Measurements from ENCODE around the gene SPOCK1. TPM values are rescaled to one million over a fixed set of nuclear protein-coding genes. Genes with fewer than 3 reads are reported as not detected.

The SPOCK1 gene
- total and polyA plus RNA-seq, 4 donors: 0.48 to 4.5 (median 0.69) TPM

DNA sequence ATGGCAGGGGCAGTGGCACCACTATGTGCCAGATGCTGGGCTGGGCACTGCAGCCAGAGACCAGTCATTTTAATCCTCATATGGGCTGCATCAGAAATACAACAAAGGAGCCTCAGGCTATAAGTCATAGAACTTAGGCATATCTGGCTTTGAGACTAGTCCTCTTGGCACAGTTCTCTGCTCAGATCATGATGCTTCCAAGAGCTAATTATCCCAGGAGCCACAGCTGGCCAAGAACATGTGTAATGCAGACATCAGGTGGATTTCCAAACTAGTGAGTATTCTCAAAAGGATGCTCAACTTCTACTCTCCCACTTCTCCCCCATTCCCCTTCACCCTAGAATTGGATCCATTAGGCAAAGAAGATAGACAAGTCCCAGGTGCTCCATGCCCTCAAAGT, 571.6 kb downstream of the SPOCK1 start:
- DNase-seq (no peak), ATAC-seq (ENCODE audit: insufficient read depth, low FRiP score) (no peak)
- Histone ChIP-seq H3K36me3 (ENCODE audit: control insufficient read depth in 4 of 4, insufficient read depth in 4 of 4, low read length in 4 of 4) (no peaks in the 10 kb centered on the region), H3K9me3 (ENCODE audit: control insufficient read depth in 4 of 4, insufficient read depth in 3 of 4, low read length in 3 of 4) (peaks cover 0 to 2% (median under 1%) of the 10 kb centered on the region in 4 donors), H3K4me1 (ENCODE audit: control insufficient read depth in 5 of 5, insufficient read depth in 5 of 5, low read length in 5 of 5) (no peaks in the 10 kb centered on the region), H3K9ac (ENCODE audit: insufficient read depth in 1 of 2, low read length in 2 of 2) (no peak overlapping the region), H3K27ac (ENCODE audit: low read depth in 1 of 2, low read length in 1 of 2) (no peak overlapping the region), H3K4me3 (no peak overlapping the region), H3K27me3 (ENCODE audit: control insufficient read depth in 3 of 3, insufficient read depth in 3 of 3, low read length in 2 of 3) (peaks cover 0 to 3% (median 0%) of the 10 kb centered on the region in 3 donors)
- TF ChIP-seq, protein P1, sequence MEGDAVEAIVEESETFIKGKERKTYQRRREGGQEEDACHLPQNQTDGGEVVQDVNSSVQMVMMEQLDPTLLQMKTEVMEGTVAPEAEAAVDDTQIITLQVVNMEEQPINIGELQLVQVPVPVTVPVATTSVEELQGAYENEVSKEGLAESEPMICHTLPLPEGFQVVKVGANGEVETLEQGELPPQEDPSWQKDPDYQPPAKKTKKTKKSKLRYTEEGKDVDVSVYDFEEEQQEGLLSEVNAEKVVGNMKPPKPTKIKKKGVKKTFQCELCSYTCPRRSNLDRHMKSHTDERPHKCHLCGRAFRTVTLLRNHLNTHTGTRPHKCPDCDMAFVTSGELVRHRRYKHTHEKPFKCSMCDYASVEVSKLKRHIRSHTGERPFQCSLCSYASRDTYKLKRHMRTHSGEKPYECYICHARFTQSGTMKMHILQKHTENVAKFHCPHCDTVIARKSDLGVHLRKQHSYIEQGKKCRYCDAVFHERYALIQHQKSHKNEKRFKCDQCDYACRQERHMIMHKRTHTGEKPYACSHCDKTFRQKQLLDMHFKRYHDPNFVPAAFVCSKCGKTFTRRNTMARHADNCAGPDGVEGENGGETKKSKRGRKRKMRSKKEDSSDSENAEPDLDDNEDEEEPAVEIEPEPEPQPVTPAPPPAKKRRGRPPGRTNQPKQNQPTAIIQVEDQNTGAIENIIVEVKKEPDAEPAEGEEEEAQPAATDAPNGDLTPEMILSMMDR (IDR thresholded peaks at IDR 0.05; ENCODE audit: control extremely low read depth, extremely low read depth): no peak

DNA sequence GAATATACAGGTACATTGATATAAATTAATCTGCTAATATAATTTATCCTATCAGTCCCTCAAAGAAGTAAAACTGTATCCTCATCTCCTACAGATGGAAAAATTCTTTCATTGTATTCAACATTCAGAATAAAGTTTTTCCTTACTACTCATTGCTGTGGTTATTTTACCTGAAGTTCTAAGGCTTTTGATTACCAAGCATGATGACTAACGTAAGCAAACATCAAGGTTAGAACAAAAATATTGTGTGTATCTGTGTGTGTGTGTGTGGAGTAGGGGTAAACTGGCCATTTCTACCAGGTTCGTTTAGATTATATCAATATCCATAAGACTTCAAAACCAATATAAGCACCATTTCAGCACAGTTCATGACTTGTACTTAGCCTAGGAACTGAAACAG, 573.1 kb downstream of the SPOCK1 start:
- TF ChIP-seq, protein P1 (IDR thresholded peaks at IDR 0.05; ENCODE audit: control extremely low read depth, extremely low read depth): no peak
- Histone ChIP-seq H3K27me3 (ENCODE audit: control insufficient read depth in 3 of 3, insufficient read depth in 3 of 3, low read length in 2 of 3) (peaks cover 0 to 3% (median 0%) of the 10 kb centered on the region in 3 donors), H3K27ac (ENCODE audit: low read depth in 1 of 2, low read length in 1 of 2) (no peak overlapping the region), H3K9me3 (ENCODE audit: control insufficient read depth in 4 of 4, insufficient read depth in 3 of 4, low read length in 3 of 4) (peaks cover 0 to 2% (median under 1%) of the 10 kb centered on the region in 4 donors), H3K4me3 (no peak overlapping the region), H3K4me1 (ENCODE audit: control insufficient read depth in 5 of 5, insufficient read depth in 5 of 5, low read length in 5 of 5) (no peaks in the 10 kb centered on the region), H3K36me3 (ENCODE audit: control insufficient read depth in 4 of 4, insufficient read depth in 4 of 4, low read length in 4 of 4) (no peaks in the 10 kb centered on the region), H3K9ac (ENCODE audit: insufficient read depth in 1 of 2, low read length in 2 of 2) (no peak overlapping the region)
- WGBS, 2 donors: 81 to 88% methylated on average over 2 of the region's 2 CpGs
- ATAC-seq (ENCODE audit: insufficient read depth, low FRiP score): no peak
- no peak for DNase-seq

Small RNA genes within 50 kb of the gene (small RNA-seq; reads per million reads assigned to genes)
- not detected for gene RNA5SP193 (ENCODE audit: low replicate concordance)

Other genes with a start within 250 kb of the SPOCK1 start
- 10 to 100 TPM in 1 of 2 donors, 1 to 10 TPM in 1; 6.8 to 14.2 TPM for gene KLHL3, start 236.8 kb upstream of the SPOCK1 start, total RNA-seq
- 1 to 10 TPM; 1.0 to 2.0 TPM for gene KLHL3, start 236.8 kb upstream of the SPOCK1 start, polyA plus RNA-seq